Stimulated activated CD8-positive, alpha-beta memory T cell treated with anti-CD3 and anti-CD28 coated beads, Interleukin-4, amount 100 ng/mL, for 1 hour (primary cell): ENCODE results near the gene DNAJB13.
"Not testable (repeated sequence)": the region's sequence is repeated elsewhere in the genome, so short reads cannot be mapped to it uniquely, and the experiment has no call there.

Source experiments
- DNase-seq, 2 donors: peaks; one replicate each; pipeline ENCODE4 v3.0.0-alpha.2; 2020; ENCODE audit warnings: low read depth in 2 of 2, low spot score in 1 of 2

The DNAJB13 gene, protein sequence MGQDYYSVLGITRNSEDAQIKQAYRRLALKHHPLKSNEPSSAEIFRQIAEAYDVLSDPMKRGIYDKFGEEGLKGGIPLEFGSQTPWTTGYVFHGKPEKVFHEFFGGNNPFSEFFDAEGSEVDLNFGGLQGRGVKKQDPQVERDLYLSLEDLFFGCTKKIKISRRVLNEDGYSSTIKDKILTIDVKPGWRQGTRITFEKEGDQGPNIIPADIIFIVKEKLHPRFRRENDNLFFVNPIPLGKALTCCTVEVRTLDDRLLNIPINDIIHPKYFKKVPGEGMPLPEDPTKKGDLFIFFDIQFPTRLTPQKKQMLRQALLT

GRCh38 chr11:73950869-73951710 is at the start of gene DNAJB13:
TSS of gene DNAJB13 (plus strand) at chr11:73951026. CDS start at chr11:73951070, 44 bp downstream.
- DNase-seq = no peak

DNA sequence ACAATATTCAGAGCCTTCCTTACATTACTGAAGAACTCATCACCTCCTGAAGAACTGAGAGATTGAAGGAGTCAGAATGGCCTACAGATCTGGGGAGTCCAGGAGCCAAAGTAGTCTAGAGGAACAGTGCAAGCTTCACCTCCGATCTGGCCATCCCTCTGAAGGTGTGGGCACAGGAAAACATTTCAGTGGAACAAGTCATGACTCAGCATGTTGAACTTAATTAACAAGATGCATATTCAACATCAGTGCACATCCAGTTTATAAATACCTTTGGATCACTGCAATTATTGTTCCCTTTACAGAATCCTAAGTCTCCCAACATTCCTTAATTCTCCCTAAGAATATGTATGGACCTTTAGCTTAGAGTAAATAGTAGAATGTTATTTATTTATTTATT is 48.5 kb upstream of the DNAJB13 start:
- DNase-seq = no peak

- no peak for DNase-seq
Measured at GRCh38 chr11:73907191-73907590, 43.6 kb upstream of the DNAJB13 start.

DNA sequence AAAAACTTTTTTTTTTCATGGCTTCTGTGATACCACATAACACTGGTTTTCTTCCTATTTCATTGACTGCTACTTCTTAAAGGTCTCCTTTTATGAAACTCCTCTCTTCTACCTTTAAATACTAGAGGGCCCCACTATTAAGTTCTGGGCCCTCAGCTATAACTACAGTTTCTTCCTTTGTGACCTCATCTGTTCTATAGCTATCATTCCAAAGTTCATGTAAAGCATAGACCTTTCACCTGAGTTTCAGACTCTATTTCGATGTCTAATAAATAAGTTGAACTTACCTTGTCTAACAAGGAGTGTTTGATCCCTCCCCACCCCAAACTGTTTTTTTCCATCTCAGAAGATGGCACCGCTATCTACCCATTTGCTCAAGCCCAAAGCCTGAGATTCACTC is 38.8 kb upstream of the DNAJB13 start:
- no peak for DNase-seq

DNA sequence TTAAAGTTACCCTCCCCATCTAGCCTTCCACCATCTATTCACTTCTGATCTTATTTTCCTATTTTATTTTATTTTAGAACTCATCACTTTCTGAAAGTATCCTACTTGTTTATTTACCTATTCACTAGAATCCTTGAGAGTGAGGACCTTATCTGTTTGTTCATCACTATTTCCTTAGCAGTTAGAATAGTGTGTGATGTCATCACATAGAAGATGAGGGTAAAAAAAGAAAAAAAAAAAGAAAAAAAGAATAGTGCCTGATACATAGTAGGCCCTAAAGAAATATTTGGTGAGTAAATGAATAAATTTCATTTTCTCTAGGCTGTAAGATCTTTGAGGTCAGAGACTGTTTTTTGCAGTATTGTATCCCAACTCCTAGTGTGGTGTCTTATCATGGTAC is 37.4 kb upstream of the DNAJB13 start:
- DNase-seq = no peak

DNA sequence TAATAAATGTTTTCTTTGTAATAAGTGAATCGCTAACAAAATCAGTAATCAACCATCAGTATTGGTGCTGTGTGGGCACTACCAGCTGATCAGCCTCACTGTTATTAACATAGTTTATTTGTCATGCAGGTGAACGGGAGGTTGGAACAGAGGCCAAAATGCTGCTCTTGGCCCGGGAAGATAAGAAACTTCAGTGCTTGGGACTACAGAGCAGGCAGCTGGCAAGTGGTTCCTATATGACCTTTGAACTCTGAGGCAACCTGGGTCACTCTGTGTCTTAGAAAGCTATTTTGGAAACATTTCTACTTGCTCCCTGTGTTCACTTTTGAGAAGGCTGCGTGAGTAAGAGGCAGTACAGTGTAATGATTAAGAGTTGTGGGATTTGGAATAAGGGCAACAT is 36.5 kb upstream of the DNAJB13 start:
- no peak for DNase-seq

DNA sequence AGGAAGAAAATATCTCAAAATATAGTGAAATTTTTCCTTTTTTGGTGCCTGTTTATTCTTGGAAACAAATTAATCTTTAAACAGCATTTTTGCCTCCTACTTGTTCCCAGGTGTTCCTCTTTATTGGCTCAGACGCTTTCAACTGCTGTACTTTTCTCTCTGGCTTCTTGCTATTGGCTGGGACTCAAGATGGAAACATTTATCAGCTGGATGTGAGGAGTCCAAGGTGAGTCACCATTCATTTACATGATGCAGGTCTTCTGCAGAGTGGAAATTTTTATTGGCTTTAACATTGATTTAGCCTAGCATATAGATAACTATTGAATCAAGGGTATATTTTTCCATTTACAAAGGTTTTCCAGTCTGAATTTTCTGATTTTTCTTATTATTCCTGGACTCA is 34.4 kb upstream of the DNAJB13 start:
- DNase-seq = no peak

DNA sequence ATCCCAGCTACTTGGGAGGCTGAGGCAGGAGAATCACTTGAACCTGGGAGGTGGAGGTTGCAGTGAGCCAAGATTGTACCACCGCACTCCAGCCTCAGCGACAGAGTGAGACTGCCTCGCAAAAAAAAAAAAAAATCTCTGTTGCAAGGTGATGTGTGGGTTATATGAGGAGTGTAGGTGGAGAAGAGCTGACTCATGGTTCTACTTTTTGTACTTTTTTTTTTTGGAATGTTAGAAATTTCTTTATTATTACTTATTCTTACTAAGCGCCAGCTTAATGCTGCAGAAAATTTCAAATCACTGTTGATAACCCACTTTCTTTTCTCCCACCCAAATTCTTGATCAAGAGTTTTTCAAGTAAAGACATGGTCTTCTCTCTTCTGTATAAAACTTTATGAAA is 29.6 kb upstream of the DNAJB13 start:
- no peak for DNase-seq

- no peak for DNase-seq
Measured at GRCh38 chr11:73929388-73929787, 21.4 kb upstream of the DNAJB13 start.

- DNase-seq = no peak
Measured at GRCh38 chr11:73931039-73931645, 19.7 kb upstream of the DNAJB13 start.

- no peak for DNase-seq
Measured at GRCh38 chr11:73931951-73932350, 18.9 kb upstream of the DNAJB13 start.

DNA sequence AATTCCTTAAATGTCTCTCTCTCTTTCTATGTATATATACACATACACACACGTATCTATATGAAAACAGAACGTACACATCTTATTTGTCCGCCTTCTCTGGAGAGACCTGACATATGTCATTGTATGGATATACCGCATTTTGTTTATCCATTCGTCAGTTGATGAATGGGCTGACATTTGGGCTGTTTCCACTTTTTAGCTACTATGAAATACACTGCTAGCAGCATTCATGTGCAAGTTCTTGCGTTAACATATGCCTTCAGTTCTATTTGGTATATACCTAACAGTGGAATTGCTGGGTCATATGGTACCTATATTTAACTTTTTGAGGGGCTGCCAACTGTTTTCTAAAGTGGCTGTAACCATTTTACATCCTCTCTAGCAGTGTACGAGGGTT is 18.0 kb upstream of the DNAJB13 start:
- DNase-seq = no peak

- not testable (repeated sequence) for DNase-seq
Measured at GRCh38 chr11:73936047-73936446, 14.8 kb upstream of the DNAJB13 start.

DNA sequence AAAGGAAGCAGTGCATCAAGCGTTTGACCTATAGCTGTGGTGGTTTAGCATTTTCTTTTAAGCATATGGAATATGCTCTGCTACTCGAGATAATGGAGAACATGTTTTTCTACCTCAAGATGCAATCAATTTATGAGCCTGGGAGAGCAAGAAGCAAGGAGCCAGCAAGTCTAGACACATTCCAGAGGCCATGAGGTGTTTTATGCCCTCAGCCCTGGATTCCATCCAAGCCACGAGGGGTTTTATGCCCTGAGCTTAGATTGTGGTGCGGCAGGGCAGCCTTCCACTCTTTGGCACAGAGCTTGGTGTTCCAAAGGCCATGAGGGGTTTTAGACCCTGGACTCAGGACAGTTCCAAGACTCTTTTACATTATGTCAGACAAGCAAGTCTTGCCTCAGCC is 11.7 kb upstream of the DNAJB13 start:
- no peak for DNase-seq

DNA sequence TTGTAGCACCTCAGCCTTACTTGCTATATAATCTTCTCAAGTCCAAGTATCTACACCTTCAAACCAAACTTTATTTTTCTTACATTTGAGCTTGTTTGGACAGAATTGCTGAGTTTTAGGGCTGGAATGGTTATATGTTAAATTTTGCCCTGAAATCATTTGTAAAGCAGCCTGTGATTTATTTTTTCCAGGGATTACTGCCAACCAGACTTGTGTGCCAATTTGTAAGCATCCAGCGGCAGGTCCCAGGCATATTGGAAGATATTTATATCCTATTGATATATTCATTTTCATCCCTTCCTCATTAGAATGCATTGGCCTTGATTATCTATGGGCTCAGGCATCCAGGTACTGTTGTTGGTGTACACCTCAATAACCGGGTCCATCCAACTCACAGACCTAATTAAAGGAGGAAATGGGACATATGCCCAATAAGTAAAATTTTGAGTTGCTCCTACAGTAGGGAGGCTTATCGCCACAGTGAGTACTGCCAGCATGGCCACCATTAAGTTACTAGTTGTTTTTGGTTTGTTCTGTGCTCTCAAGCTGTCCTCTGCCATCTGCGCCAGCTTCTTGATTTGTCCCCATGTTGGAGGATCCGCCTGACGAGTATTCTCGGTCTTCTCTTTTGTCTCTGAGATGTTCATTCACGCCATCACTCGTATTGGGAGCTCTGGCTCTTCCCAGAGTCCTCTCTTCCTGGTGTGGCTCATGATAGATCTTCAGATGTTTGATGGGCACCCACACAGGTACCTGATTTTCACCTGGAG is 9.8 kb upstream of the DNAJB13 start:
- no peak for DNase-seq

DNA sequence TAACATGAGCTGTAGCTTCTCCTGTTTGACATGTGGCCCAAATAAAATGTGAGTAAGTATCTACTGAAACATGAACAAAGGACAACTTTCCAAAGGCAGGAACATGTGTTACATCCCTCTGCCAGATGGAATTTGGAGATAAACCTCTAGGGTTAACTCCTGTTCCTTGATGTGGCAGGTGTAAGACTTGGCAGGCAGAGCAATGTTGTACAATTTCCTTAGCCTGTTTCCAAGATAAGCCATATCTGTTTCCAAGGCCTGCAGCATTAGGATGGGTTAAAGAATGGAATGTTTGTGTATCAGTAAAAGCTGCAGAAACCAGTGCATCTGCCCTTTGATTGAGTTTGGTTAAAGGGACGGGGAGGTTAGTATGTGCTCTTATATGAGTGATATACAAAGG is 8.8 kb upstream of the DNAJB13 start:
- no peak for DNase-seq

GRCh38 chr11:73944085-73944484 is 6.7 kb upstream of the DNAJB13 start:
- no peak for DNase-seq

DNA sequence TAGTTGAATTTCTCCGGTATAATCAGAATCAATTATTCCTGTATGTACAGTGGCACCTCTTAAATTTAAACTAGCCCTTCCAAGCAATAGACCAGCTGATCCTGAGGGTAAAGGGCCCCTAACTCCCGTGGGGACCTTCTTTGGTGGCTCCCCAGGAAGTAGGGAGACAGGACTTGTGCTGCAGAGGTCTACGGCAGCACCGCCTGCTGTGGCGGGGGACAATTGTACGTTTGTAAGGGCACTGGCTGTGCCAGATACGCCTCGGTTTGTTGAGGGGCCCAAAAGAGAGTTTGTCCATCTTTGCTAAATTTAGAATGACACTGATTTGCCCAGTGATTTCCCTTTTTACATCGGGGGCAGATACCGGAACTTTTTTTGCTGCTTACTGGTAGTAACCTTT is 5.9 kb upstream of the DNAJB13 start:
- no peak for DNase-seq

DNA sequence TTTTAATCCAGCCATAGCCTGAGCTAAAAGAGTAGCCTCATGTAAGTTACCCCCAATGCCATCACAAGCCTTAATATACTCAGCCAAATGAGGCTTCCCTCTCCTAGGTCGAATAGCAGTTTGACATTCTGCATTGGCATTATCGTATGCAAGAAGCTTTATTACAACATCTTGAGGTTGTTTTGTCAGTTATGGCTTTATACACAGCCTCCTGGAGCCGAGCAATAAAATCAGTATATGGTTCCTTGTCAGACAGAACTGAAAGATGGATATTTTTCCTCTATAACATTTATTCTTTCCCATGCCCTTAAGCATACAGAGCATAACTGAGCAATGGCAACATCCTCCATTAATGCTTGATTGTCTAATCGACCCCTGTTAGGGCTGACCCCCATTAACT is 5.4 kb upstream of the DNAJB13 start:
- DNase-seq = no peak

DNA sequence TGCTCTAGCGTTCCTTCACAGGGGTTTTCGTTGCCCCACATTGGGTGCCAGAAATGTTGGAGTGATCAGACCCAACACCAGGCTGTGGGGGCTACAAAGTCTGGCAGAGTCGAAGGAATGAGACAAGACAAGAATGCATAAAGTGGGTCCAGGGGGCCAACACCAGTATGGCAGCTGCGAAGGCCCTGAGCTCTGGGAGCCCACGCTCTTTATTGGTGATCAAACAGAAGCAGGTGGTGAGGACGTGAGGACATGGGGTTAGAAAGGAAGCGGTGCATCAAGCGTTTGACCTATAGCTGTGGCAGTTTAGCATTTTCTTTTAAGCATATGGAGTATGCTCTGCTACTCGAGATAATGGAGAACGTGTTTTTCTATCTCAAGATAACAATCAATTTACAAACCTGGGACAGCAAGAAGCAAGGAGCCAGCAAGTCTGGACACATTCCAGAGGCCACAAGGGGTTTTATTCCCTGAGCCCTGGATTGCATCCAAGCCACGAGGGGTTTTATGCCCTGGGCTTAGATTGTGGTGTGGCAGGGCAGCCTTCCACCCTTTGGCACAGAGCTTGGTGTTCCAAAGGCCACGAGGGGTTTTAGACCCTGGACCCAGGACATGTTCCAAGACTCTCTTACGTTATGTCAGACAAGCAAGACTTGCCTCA is 3.9 kb upstream of the DNAJB13 start:
- no peak for DNase-seq

DNA sequence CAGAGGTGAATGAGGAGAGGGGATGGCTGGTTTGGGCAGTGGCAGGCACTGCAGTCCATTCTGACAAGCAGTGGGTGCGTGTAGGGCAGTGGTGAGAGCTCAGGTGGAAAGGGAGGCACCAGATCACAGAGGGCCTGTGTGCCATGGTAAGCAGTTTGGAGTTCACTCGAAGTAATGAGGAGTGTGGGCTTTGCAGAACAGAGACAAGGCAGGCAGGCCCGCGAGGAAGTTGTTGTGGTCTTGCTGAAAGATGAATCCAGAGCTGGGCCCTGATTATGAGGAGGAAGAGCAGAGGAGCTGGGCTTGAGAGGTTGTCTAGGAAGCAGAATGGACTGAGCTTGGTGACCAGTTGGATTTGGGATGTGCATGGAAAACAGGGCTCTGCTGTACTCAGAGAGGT is 1.6 kb upstream of the DNAJB13 start:
- DNase-seq = no peak
